Stomach smooth muscle (tissue), 2 donors: Measurements from ENCODE around the gene KCTD2.
"Not testable (repeated sequence)": the region's sequence is repeated elsewhere in the genome, so short reads cannot be mapped to it uniquely, and the experiment has no call there.

Source experiments
- H3K27ac ChIP-seq: one replicate; pipeline ENCODE4 v1.7.0; 2013; ENCODE audit warnings: mild to moderate bottlenecking, low read length, inconsistent platforms
- H3K27me3 ChIP-seq, 2 donors: one replicate each; pipeline ENCODE4 v1.7.0; 2013; ENCODE audit warnings: low read length in 2 of 2; ENCODE audit not compliant: insufficient read depth in 2 of 2, control insufficient read depth in 1 of 2
- H3K36me3 ChIP-seq, 2 donors: one replicate each; pipeline ENCODE4 v1.7.0; 2013; ENCODE audit warnings: low read length in 2 of 2; ENCODE audit not compliant: control insufficient read depth in 2 of 2, insufficient read depth in 2 of 2
- H3K4me1 ChIP-seq: one replicate; pipeline ENCODE4 v1.7.0; 2013; ENCODE audit warnings: low read length; ENCODE audit not compliant: control insufficient read depth, insufficient read depth
- H3K4me3 ChIP-seq, 2 donors: one replicate each; pipeline ENCODE4 v1.7.0; 2013; ENCODE audit warnings: low read length in 2 of 2
- H3K9ac ChIP-seq, 2 donors: one replicate each; pipeline ENCODE4 v1.7.0; 2013; ENCODE audit warnings: low read length in 2 of 2, mild to moderate bottlenecking in 1 of 2
- H3K9me3 ChIP-seq, 2 donors: one replicate each; pipeline ENCODE4 v1.7.0; 2013; ENCODE audit warnings: low read length in 2 of 2; ENCODE audit not compliant: control insufficient read depth in 2 of 2
- donor health status: healthy.
- donor health status: Pancreatic carcinoma.

Gene KCTD2

DNA sequence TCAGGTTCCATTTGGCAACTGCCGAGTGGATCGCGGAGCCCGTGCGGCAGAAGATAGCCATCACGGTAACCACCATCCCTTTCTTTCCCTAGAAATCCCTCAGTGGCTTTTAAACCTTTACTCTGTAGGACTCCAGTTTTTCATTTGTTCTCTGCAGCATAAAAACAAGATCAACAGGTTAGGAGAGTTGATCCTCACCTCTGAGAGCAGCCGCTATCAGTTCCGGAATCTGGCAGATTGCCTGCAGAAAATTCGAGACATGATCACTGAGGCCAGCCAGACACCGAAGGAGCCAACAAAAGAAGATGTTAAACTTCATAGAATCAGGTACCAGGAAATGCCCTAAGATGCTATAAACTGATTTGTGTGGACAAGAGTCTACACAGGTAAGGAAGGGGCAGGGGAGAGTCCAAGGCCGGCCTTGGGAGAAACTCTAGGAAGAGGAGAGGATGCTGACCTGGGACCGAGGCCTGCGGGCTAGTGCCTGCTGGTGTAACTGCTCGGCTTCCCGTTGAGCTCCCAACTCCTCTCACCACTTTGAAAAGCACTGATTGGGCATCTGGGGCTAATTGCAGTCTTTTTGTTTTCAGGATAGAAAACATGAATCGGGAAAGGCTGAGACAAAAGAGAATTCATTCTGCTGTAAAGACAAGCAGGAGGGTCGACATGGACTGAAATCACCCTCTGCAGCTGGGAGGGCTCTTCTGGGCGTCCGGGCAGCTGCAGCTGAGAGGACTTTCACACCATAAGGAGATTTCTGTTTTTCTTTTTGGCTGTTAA is 26.5 kb upstream of the KCTD2 start:
- H3K9me3 ChIP-seq: no peaks in the 10 kb centered on the region
- H3K27me3 ChIP-seq: no peaks in the 10 kb centered on the region
- H3K36me3 ChIP-seq: peaks cover 23 to 30% of the 10 kb centered on the region in 2 donors
- no peak overlapping the region for H3K27ac ChIP-seq
- H3K9ac ChIP-seq: no peak overlapping the region
- no peak overlapping the region for H3K4me3 ChIP-seq
- H3K4me1 ChIP-seq: no peaks in the 10 kb centered on the region

- peaks cover 17 to 28% of the 10 kb centered on the region in 2 donors for H3K36me3 ChIP-seq
- H3K9ac ChIP-seq: no peak overlapping the region
- no peak overlapping the region for H3K4me3 ChIP-seq
- H3K9me3 ChIP-seq: no peaks in the 10 kb centered on the region
- H3K27ac ChIP-seq: no peak overlapping the region
- no peaks in the 10 kb centered on the region for H3K4me1 ChIP-seq
- no peaks in the 10 kb centered on the region for H3K27me3 ChIP-seq
Measured at GRCh38 chr17:75024686-75025397, 22.2 kb upstream of the KCTD2 start.

DNA sequence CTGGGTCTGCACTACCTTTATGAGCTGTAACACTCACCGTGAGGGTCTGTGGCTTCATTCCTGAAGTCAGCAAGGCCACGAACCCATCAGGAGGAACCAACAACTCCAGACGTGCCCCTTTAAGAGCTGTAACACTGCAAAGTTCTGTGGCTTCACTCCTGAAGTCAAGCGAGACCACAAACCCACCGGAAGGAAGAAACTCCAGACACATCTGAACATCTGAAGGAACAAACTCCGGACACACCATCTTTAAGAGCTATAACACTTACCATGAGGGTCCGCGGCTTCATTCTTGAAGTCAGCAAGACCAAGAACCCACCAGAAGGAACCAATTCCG is 21.7 kb upstream of the KCTD2 start:
- H3K4me3 ChIP-seq, H3K9ac ChIP-seq, H3K27me3 ChIP-seq, H3K9me3 ChIP-seq, H3K27ac ChIP-seq, H3K4me1 ChIP-seq: not testable (repeated sequence)
- peaks cover 14 to 23% of the 10 kb centered on the region in 2 donors for H3K36me3 ChIP-seq

DNA sequence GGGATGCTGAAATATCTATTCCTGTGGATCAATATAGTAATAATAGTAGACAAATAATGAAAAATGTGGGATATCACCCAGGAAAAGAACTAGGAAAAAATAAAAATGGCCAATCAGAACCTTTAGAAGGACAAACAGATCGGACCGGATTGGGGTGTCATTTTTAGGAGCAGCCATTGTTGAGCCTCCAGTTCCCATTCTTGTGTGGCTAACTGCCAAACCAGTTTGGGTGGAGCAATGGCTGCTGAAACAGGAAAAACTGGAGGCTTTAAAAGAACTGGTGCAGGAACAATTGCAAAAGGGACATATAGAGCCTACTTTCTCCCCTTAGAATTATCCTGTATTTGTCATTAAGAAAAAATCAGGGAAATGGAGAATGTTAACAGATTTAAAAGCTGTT is 20.4 kb upstream of the KCTD2 start:
- not testable (repeated sequence) for H3K27me3 ChIP-seq, H3K9me3 ChIP-seq, H3K9ac ChIP-seq, H3K4me3 ChIP-seq, H3K27ac ChIP-seq, H3K4me1 ChIP-seq
- H3K36me3 ChIP-seq: peaks cover 4 to 11% of the 10 kb centered on the region in 2 donors

- Histone ChIP-seq H3K27me3 (no peaks in the 10 kb centered on the region), H3K9ac (no peak overlapping the region), H3K36me3 (no peaks in the 10 kb centered on the region), H3K27ac (no peak overlapping the region), H3K4me3 (no peak overlapping the region), H3K9me3 (no peaks in the 10 kb centered on the region), H3K4me1 (peaks cover 28% of the 10 kb centered on the region)
Measured at GRCh38 chr17:75030161-75030560, 16.9 kb upstream of the KCTD2 start.

GRCh38 chr17:75031972-75032719 is 14.9 kb upstream of the KCTD2 start:
- H3K9ac ChIP-seq: peak overlapping the region; percentile 26 to 58
- H3K9me3 ChIP-seq: no peaks in the 10 kb centered on the region
- H3K4me3 ChIP-seq: peak overlapping the region; percentile 3 to 89
- peaks cover 32% of the 10 kb centered on the region for H3K4me1 ChIP-seq
- H3K36me3 ChIP-seq: no peaks in the 10 kb centered on the region
- H3K27ac ChIP-seq: peak overlapping the region; percentile 78
- no peaks in the 10 kb centered on the region for H3K27me3 ChIP-seq

DNA sequence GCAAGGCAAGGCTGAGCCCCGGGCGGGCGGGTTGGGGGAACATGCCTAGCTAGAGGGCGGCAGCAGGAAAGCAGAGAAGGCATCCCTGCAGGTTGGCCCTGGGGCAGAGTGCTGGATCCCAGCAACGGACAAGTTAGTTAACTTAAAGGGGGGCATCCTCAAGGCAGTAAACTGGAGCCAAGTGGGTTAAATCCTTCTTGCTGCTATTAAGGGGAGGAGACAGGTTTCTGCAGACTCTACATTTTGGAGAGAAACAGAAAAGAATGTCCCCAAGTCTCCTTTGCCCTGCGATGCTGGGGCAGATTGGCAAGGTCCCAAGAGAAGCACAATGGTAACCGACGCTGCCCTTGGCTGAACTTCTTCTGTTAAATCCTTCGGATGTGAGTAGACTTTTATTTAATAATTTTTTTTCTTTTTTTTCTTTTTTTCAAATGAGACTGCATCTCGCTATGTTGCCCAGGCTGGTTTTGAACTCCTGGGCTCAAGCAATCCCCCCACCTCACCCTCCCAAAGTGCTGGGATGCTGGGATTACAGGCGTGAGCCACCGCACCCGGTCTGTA is 14.2 kb upstream of the KCTD2 start:
- peak overlapping the region; percentile 78 for H3K27ac ChIP-seq
- H3K9ac ChIP-seq: peak overlapping the region; percentile 55 to 93
- H3K4me3 ChIP-seq: peak overlapping the region; percentile 35 to 89
- H3K4me1 ChIP-seq: peaks cover 32% of the 10 kb centered on the region
- no peaks in the 10 kb centered on the region for H3K9me3 ChIP-seq
- H3K27me3 ChIP-seq: no peaks in the 10 kb centered on the region
- no peaks in the 10 kb centered on the region for H3K36me3 ChIP-seq

- H3K9ac ChIP-seq: peak overlapping the region; percentile 55 to 93
- peaks cover 32% of the 10 kb centered on the region for H3K4me1 ChIP-seq
- H3K9me3 ChIP-seq: no peaks in the 10 kb centered on the region
Measured at GRCh38 chr17:75033346-75034235, 13.4 kb upstream of the KCTD2 start.

DNA sequence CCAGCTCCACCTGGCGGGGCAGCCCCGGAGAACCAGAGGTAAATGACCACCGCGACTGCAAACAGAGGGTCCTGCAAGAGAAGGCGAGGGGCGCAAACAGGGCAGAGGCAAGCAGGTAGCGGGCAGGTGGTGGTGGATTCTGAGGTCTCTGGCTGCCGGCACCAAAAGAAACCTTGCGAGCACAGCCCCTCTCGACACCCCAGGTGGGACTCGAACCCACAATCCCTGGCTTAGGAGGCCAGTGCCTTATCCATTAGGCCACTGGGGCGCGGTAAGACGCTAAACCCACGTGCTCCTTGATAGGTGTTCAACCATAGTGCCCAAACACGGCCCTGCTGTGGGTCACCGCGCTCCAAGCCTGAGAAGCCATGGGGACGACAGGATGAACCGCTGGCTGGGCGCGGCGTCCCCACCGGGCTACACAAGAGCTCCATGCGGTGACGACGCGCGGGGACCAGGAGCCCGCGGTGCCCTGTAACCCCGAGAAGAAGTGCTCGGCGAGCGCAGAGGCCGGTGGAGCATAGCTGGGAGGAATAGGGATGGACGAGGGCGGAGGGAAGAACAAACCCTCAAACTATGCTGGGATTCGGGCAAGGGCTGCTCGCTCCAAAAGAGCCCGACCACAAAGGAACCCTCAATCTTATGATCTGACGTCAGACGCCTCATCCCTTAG is 12.7 kb upstream of the KCTD2 start:
- H3K9me3 ChIP-seq: no peaks in the 10 kb centered on the region
- H3K9ac ChIP-seq: peak overlapping the region; percentile 85 to 93
- peak overlapping the region; percentile 94 for H3K27ac ChIP-seq
- peak overlapping the region; percentile 78 to 89 for H3K4me3 ChIP-seq
- H3K4me1 ChIP-seq: peaks cover 32% of the 10 kb centered on the region
- H3K27me3 ChIP-seq: no peaks in the 10 kb centered on the region
- peaks cover 7 to 13% of the 10 kb centered on the region in 2 donors for H3K36me3 ChIP-seq

More at GRCh38 chr17:75033346-75034235, 13.4 kb upstream of the KCTD2 start:
- H3K27ac ChIP-seq: peak overlapping the region; percentile 94
- peaks cover 0 to 6% of the 10 kb centered on the region in 2 donors for H3K36me3 ChIP-seq
- H3K4me3 ChIP-seq: peak overlapping the region; percentile 78 to 89
- no peaks in the 10 kb centered on the region for H3K27me3 ChIP-seq
